Thyroid gland (tissue), 4 donors: ENCODE data around the gene STRBP. TPM values are rescaled to one million over a fixed set of nuclear protein-coding genes. Genes with fewer than 3 reads are reported as not detected.

ENCODE experiments used
- DNase-seq, 2 donors: peaks; one replicate each; pipeline ENCODE4 v3.0.0-alpha.2; 2019
- H3K27ac ChIP-seq, 3 donors: fragments of 200-600 bp; sonication (generic); 1 replicate in 2 of 3; 2 replicates in 1 of 3; pipeline ENCODE4 v1.5.1; 2016 to 2019; ENCODE audit warnings: mild to moderate bottlenecking in 1 of 3, moderate library complexity in 1 of 3
- H3K27me3 ChIP-seq: fragments of 200-600 bp; sonication (generic); one replicate; pipeline ENCODE4 v1.5.1; 2019
- H3K36me3 ChIP-seq, 2 donors: fragments of 200-600 bp; sonication (generic); one replicate each; pipeline ENCODE4 v1.5.1; 2016 to 2019
- H3K4me1 ChIP-seq, 2 donors: fragments of 200-600 bp; sonication (generic); one replicate each; pipeline ENCODE4 v1.5.1; 2017 to 2019
- H3K4me3 ChIP-seq, 3 donors: fragments of 200-600 bp; sonication (generic); replicated peaks in 1 of 3; 1 replicate in 2 of 3; 2 replicates in 1 of 3; pipeline ENCODE4 v1.5.1; 2016; ENCODE audit warnings: mild to moderate bottlenecking in 1 of 3
- H3K9me3 ChIP-seq: fragments of 200-600 bp; sonication (generic); one replicate; pipeline ENCODE4 v1.5.1; 2017
- CTCF ChIP-seq, 6 experiments: fragments of 200-600 bp in 3 of 6; fragments of 450-650 bp in 3 of 6; sonication (generic) in 3 of 6; IDR thresholded peaks; one replicate each; pipeline ENCODE4 v1.5.1; 2016 to 2019; ENCODE audit warnings: antibody characterized with exemption in 6 of 6, mild to moderate bottlenecking in 2 of 6, inconsistent platforms in 1 of 6, moderate library complexity in 1 of 6
- POLR2A ChIP-seq, 2 donors: fragments of 450-650 bp; IDR thresholded peaks; one replicate each; pipeline ENCODE4 v1.6.1; 2017; ENCODE audit warnings: antibody characterized with exemption in 2 of 2, mild to moderate bottlenecking in 2 of 2, moderate library complexity in 1 of 2
- WGBS, 2 donors: methylation state at CpG; one replicate each; pipeline ENCODE4 v1.1.5; 2017; 5-methylcytosine and 5-hydroxymethylcytosine counted together
- intact Hi-C: fragments of 100-400 bp; cut with DNase I; formaldehyde crosslinking; loops from one replicate; pipeline ENCODE4 v1.15.1; 2023
- total RNA-seq, 4 donors: library from RNA; depleted of rRNA; stranded (reverse); fragments of >200 nt; gene quantifications; one replicate each; pipeline ENCODE4 v1.2.3, GENCODE V29; 2016

STRBP gene
- total RNA-seq, 4 donors from 2014 or later = 29.3 to 52.2 (median 43.9) TPM

GRCh38 chr9:123220127-123220526, 48.3 kb downstream of the STRBP start:
- H3K4me1 ChIP-seq = peaks cover 0 to 7% of the 10 kb centered on the region in 2 donors
- H3K4me3 ChIP-seq = no peak overlapping the region
- H3K27me3 ChIP-seq = no peaks in the 10 kb centered on the region
- H3K27ac ChIP-seq = no peak overlapping the region
- TF ChIP-seq POLR2A (IDR thresholded peaks at IDR 0.05) (no peak), CTCF (IDR thresholded peaks at IDR 0.05) (no peak)
- DNase-seq = no peak
- WGBS, 2 donors = 91 to 93% methylated on average over 2 of the region's 2 CpGs
- H3K36me3 ChIP-seq = no peaks in the 10 kb centered on the region
- intact Hi-C loops = no loop called here
- no peaks in the 10 kb centered on the region for H3K9me3 ChIP-seq

- no peak overlapping the region for H3K4me3 ChIP-seq
- H3K27ac ChIP-seq = no peak overlapping the region
- H3K9me3 ChIP-seq = no peaks in the 10 kb centered on the region
- DNase-seq = no peak
- no peaks in the 10 kb centered on the region for H3K27me3 ChIP-seq
- H3K4me1 ChIP-seq = peaks cover 0 to 7% of the 10 kb centered on the region in 2 donors
- WGBS, 2 donors = 76 to 77% methylated on average over 3 of the region's 3 CpGs
- H3K36me3 ChIP-seq = no peaks in the 10 kb centered on the region
- intact Hi-C loops = no loop called here
- no peak for TF ChIP-seq POLR2A (IDR thresholded peaks at IDR 0.05)
- TF ChIP-seq CTCF (IDR thresholded peaks at IDR 0.05) = no peak
These were observed 49.6 kb downstream of the STRBP start for GRCh38 chr9:123218831-123219230.

- Histone ChIP-seq H3K4me3 (no peak overlapping the region), H3K36me3 (no peaks in the 10 kb centered on the region), H3K27ac (no peak overlapping the region), H3K4me1 (peaks cover 0 to 7% of the 10 kb centered on the region in 2 donors), H3K9me3 (no peaks in the 10 kb centered on the region), H3K27me3 (no peaks in the 10 kb centered on the region)
- WGBS, 2 donors = 52 to 54% methylated on average over 2 of the region's 2 CpGs
- no peak for TF ChIP-seq POLR2A (IDR thresholded peaks at IDR 0.05)
- no peak for TF ChIP-seq CTCF (IDR thresholded peaks at IDR 0.05)
- no peak for DNase-seq
- intact Hi-C loops = no loop called here
These were observed 51.2 kb downstream of the STRBP start for GRCh38 chr9:123217128-123217654.

- DNase-seq = no peak
- H3K4me1 ChIP-seq = peaks cover 0 to 7% of the 10 kb centered on the region in 2 donors
- TF ChIP-seq CTCF (IDR thresholded peaks at IDR 0.05) (no peak), POLR2A (IDR thresholded peaks at IDR 0.05) (no peak)
- no peaks in the 10 kb centered on the region for H3K9me3 ChIP-seq
- no peak overlapping the region for H3K4me3 ChIP-seq
- no peaks in the 10 kb centered on the region for H3K36me3 ChIP-seq
- intact Hi-C loops = no loop called here
- 89 to 90% methylated on average over 5 of the region's 5 CpGs for WGBS, 2 donors
- no peak overlapping the region for H3K27ac ChIP-seq
- H3K27me3 ChIP-seq = no peaks in the 10 kb centered on the region
These were observed 52.1 kb downstream of the STRBP start for GRCh38 chr9:123216251-123216797.

GRCh38 chr9:123211081-123211480, 57.3 kb downstream of the STRBP start:
- no peak for TF ChIP-seq POLR2A (IDR thresholded peaks at IDR 0.05)
- TF ChIP-seq CTCF (IDR thresholded peaks at IDR 0.05) = no peak
- Histone ChIP-seq H3K4me3 (no peak overlapping the region), H3K36me3 (no peaks in the 10 kb centered on the region), H3K9me3 (no peaks in the 10 kb centered on the region), H3K4me1 (peaks cover 0 to 10% of the 10 kb centered on the region in 2 donors), H3K27me3 (no peaks in the 10 kb centered on the region), H3K27ac (no peak overlapping the region)
- DNase-seq = no peak
- intact Hi-C loops = no loop called here
- 94 to 95% methylated on average over 3 of the region's 3 CpGs for whole genome bisulfite sequencing, 2 donors
